Ishikawa (cell line): Measurements from ENCODE around the gene RSL1D1.

ENCODE experiments used
- MAX ChIP-seq: IDR thresholded peaks from 2 replicates; pipeline ENCODE4 v1.6.1; 2012
- RAD21 ChIP-seq: IDR thresholded peaks from 2 replicates; pipeline ENCODE4 v1.6.1; 2012; ENCODE audit warnings: low read depth

- TF ChIP-seq MAX (no peak), RAD21 (no peak)
These were observed 7.5 kb downstream of the RSL1D1 start for GRCh38 chr16:11843861-11844260.
